ENCODE data around the gene SH3RF2. TPM values are rescaled to one million over a fixed set of nuclear protein-coding genes. Genes with fewer than 3 reads are reported as not detected.

Gene SH3RF2
- total and polyA plus RNA-seq, 10 of the 15 experiments (the other 5 are each of a cell fraction or from before 2014, with no cell fraction given): 0.15 TPM; not detected in 9

DNA sequence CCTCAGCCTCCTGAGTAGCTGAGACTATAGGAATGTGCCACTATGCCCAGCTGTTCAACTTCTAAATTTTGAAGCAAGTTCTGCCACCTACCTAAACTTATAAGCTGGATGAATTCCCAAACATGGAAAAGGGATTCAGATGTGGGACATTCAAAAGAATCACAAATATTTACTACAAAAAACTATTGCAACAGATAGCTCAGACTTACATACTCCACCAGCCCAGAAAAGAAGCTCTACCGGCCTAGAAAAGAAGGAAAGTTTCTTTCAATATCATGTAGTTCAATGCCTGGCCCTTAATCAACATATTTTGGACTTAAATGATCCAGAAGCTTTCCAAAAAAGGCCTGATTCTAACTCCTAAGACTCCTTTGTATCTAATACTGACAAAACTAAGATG, 23.8 kb downstream of the SH3RF2 start (continued):
- TF ChIP-seq RELB (IDR thresholded peaks at IDR 0.05; ENCODE audit: low read depth) (no peak), SRF (IDR thresholded peaks at IDR 0.05; ENCODE audit: low read depth in 2 of 2, low read length in 2 of 2) (no peak), SIX5 (IDR thresholded peaks at IDR 0.05; ENCODE audit: low read depth, low read length, severe bottlenecking) (no peak), HDAC2 (IDR thresholded peaks at IDR 0.05) (no peak)

DNA sequence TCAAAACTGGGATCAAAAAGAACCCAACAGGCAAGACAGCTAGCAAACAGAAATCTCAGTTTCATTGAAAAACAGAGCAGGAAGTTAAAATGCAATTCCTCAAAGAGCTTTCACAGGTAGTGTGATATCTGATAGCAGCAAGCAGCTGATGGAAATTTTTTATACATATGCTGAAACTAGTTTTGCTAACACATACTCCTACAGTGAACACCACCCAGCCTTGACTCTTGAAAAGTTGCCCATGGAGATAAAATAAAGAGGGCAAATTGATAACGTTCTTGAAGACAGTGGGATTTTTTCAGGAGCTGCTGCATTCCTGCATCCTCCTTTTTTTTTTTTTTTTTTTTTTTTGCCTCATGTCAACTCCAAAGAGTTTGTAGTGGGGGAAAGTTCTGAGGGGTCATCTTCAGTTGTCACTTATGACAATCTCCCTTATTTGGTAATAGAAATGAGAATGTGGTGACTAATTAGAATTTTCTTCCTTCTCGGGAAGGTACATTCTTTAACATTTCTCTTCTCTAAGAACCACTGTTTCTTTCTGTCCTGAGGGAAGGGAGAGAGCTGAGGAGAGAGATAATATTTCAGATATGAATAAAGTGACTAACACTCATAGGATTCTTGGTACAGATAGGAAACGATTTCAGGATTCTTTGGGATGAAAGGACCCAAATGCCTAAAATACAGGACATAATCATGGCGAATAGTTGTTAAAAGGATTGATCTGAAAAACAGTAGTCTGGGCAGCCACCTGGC, 24.6 kb downstream of the SH3RF2 start:
- FAIRE-seq (no peak), DNase-seq (ENCODE audit: low read depth, low spot score) (no peak), ATAC-seq (no peak)
- H3K4me3 ChIP-seq: no peak overlapping the region
- no peak overlapping the region for H2AFZ ChIP-seq (ENCODE audit: control insufficient read depth, low read depth, low read length)
- in situ Hi-C loops (cut with MboI): no loop called here
- RAD21 ChIA-PET (ENCODE audit: unreplicated experiment): no interaction called here
- CTCF ChIA-PET: no interaction called here
- H4K20me1 ChIP-seq (ENCODE audit: control insufficient read depth, insufficient read depth): no peaks in the 10 kb centered on the region
- H3K4me1 ChIP-seq (ENCODE audit: control insufficient read depth, insufficient read depth, low read length): no peaks in the 10 kb centered on the region
- H3K27me3 ChIP-seq (replicated peaks in 1 of 2; ENCODE audit: control insufficient read depth in 2 of 2, insufficient read depth in 2 of 2, low read length in 1 of 2): no peaks in the 10 kb centered on the region
- SMC1A ChIA-PET (ENCODE audit: uncharacterized antibody, unreplicated experiment): no interaction called here
- POLR2A ChIA-PET: no interaction called here
- no peak for TF ChIP-seq TAF1 (IDR thresholded peaks at IDR 0.05; ENCODE audit: borderline replicate concordance, low read depth, low read length)
- no peak for TF ChIP-seq ASH2L (IDR thresholded peaks at IDR 0.05; ENCODE audit: borderline replicate concordance, low read depth)
- no peak for TF ChIP-seq MEF2A (IDR thresholded peaks at IDR 0.05; ENCODE audit: insufficient read depth, low read depth, low read length)
- TF ChIP-seq ATF7 (IDR thresholded peaks at IDR 0.05; ENCODE audit: low read depth): no peak
- no peak for TF ChIP-seq TCF12 (IDR thresholded peaks at IDR 0.05; ENCODE audit: low read depth, low read length)
- no peak for TF ChIP-seq EZH2 (IDR thresholded peaks at IDR 0.05; ENCODE audit: borderline replicate concordance, control insufficient read depth, low read depth, low read length)
- no peak for TF ChIP-seq SUZ12 (IDR thresholded peaks at IDR 0.05; ENCODE audit: unreplicated experiment)
- no peak for TF ChIP-seq PAX8 (IDR thresholded peaks at IDR 0.05)
- WGBS (ENCODE audit: insufficient coverage, insufficient replicate concordance, low lambda C conversion rate, missing lambda C conversion rate): 21% methylated on average over 4 of the region's 4 CpGs
- H3K36me3 ChIP-seq (ENCODE audit: control insufficient read depth in 2 of 2, insufficient read depth in 2 of 2, low read length in 1 of 2): no peaks in the 10 kb centered on the region
- no peaks in the 10 kb centered on the region for H3K9me3 ChIP-seq (replicated peaks; ENCODE audit: control insufficient read depth, insufficient read depth, low read length)
- no peaks in the 10 kb centered on the region for H3K79me2 ChIP-seq (ENCODE audit: control insufficient read depth, insufficient read depth, low read length)
- H3K9ac ChIP-seq (ENCODE audit: control insufficient read depth, insufficient read depth, low read length): no peak overlapping the region
- no peak overlapping the region for H3K27ac ChIP-seq (ENCODE audit: control insufficient read depth, insufficient read depth)
- intact Hi-C loops (cut with micrococcal nuclease; ENCODE audit: unreplicated experiment): no loop called here
- H3K4me2 ChIP-seq (ENCODE audit: control insufficient read depth, insufficient read depth): no peak overlapping the region
- BruUV-seq (replicated peaks): no TSS peak

Data from GM12878 (cell line).